Glomerular visceral epithelial cell (primary cell): ENCODE results near the gene USP19.

Experiments
- DNase-seq: peaks from one replicate; pipeline ENCODE4 v3.0.0-alpha.2; 2016; ENCODE audit errors: extremely low spot score

Gene USP19, protein sequence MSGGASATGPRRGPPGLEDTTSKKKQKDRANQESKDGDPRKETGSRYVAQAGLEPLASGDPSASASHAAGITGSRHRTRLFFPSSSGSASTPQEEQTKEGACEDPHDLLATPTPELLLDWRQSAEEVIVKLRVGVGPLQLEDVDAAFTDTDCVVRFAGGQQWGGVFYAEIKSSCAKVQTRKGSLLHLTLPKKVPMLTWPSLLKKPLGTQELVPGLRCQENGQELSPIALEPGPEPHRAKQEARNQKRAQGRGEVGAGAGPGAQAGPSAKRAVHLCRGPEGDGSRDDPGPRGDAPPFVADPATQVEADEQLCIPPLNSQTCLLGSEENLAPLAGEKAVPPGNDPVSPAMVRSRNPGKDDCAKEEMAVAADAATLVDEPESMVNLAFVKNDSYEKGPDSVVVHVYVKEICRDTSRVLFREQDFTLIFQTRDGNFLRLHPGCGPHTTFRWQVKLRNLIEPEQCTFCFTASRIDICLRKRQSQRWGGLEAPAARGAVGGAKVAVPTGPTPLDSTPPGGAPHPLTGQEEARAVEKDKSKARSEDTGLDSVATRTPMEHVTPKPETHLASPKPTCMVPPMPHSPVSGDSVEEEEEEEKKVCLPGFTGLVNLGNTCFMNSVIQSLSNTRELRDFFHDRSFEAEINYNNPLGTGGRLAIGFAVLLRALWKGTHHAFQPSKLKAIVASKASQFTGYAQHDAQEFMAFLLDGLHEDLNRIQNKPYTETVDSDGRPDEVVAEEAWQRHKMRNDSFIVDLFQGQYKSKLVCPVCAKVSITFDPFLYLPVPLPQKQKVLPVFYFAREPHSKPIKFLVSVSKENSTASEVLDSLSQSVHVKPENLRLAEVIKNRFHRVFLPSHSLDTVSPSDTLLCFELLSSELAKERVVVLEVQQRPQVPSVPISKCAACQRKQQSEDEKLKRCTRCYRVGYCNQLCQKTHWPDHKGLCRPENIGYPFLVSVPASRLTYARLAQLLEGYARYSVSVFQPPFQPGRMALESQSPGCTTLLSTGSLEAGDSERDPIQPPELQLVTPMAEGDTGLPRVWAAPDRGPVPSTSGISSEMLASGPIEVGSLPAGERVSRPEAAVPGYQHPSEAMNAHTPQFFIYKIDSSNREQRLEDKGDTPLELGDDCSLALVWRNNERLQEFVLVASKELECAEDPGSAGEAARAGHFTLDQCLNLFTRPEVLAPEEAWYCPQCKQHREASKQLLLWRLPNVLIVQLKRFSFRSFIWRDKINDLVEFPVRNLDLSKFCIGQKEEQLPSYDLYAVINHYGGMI (N-terminal part only)

DNA sequence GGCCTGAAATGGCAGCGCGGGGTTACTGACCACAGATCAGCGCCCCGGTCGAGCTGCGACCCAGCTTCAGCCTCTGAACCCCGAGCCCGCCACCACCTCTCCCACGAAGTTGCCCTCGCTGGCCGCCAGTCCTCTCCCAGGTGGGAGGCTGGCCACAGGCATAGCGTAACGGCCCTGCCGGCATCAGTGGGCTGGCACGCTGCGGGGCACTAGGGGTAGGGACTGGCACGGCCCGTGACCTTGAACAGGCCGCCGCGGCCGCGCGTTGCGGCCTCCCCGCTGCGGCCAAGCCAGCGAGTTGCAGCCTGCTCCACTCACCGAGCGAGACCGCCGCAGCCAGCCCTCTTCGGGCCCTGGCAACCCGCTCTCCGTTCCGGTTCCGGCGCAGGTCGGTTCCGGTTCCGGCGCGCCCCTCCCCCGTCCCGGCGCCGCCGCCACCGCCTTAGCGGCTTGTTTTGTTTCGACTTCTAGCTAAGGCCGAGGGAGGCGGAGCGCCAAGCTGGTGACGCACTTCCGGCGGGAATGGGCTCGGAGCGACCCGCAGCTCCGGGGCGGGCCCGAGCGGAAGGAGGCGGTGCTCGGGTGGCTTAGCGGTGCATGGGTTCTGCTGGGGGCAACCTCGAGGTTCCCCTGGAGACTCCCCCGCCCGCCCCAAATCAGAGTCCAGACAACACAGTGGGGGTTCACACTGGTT is at the start of gene USP19:
TSS of gene USP19 (minus strand) at position 386 of the 694 bp plus-strand sequence. CDS start 1,678 bp downstream, outside the sequence.
- DNase-seq: peak; percentile 90

DNA sequence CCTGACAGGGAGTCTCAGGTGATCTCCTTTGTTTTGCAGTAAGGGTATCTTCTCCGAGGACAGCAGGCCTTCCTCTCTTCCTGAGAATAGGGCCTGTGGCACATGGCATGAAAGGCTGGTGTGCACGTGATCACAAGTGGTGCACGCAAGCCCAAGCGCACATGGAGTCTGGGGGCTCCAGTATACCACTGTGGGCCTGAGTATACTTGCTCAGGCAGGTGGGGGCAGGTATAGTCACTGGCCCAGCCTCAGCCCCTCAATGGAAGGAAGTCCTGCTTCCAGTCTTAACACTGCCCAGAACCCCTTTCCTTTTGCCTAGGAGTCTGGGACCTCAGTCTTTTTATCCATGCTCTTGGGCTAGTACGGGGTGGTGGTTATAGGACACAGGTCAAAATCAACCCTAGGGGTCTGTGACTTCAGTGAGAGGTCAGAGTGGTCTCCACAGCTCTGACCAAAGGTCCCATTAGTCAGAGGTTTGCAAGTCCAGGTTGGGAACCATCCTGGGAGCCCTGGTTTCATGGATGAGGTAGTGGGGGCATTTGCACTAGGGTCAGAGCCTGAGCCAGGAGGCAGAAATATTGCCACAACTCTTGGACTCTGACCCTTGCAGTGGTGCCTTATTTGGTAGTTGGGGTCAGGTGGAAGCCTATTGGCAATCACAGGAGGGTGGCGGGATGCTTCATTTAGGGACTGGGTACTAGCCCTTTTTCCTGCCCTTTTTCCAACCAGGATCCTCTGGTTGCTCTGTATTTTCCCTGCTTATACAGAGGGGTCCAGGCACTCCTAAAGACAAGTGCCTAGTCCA is 46.3 kb upstream of the USP19 start:
- no peak for DNase-seq

DNA sequence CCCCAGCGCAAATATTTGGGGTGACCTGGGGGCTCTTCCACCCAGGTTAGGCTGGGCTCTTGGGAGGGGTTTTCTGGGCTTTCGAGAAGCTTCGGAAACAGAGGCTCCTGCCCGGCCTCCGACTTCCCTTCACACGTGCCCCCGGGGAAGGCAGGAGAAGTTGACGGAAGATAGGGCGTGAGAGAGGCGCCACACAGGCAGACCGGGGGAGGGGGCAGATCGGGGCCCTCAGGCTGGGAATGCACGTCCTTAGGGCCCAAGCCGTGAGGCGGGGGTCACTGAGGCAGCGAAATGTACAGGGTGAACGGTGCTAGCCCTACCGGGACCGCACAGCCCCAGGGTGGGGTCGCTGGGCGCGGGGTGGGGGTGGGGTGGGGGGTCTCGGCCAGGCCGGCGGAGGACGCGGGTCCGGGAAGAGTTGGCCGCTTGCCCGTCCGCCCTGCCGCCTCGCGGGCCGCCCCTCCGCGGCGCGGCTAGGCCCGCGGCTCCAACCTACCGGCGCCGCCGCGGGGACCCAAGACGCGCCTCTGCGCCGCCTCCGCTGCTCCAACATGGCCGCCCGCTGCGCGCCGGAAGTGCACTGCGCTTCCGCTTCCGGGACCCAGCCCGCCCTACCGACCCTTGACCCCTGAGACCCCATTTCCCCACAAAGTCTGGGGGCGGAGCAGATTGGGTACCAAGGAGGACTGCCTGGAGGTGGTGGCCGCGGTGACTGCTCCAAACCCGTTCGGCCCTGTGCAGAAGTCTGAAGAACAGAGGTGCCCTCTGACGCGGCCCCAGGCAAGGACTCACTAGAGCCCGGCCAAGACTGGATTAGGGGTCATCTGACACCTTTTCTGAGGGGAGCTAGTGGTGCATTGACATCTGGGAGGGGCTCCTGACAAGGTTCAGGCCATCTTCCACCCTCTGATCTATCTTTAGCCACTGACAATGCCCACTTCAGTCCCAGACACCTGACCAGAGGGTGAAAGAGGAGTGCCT is 45.4 kb upstream of the USP19 start, which contains the start of gene CCDC71:
TSS of gene CCDC71 (minus strand) at position 561 of the 981 bp plus-strand sequence. CDS start 2,123 bp downstream, outside the sequence.
- DNase-seq: peak; percentile 61

DNA sequence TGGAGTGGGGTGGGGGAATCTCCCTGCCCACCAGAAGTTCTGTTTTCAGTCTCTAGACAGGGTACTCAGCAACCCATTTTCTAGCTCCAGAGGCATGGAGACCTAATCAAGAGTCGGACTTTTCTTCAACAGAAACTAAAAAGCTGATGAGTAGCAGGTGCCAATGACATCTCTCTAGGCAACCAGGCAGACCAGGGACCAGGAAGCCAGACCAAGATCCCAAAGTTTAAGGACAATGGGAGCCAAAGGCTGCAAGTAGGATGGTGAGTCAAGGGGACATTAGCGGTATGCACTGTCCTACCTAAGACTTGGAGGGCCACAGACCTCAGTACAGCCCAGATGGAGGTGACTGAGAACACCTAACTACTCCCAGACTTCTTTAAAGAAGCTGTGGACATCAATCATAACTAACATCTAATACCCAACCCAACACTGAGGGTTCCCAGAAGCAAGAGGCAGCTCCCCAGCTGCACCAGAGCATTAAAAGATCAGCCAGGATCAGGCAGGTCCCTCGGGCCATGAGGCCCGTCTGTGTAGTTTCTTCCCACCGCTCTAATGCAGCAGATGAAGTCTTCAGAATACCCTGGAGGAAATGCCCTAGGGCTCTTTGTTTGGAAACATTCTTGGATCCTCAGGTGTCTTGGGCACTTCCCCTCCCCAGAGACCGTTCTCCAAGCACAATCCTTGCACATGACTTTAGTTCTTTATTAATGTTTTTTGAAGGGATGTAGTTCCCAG is 44.5 kb upstream of the USP19 start:
- no peak for DNase-seq

DNA sequence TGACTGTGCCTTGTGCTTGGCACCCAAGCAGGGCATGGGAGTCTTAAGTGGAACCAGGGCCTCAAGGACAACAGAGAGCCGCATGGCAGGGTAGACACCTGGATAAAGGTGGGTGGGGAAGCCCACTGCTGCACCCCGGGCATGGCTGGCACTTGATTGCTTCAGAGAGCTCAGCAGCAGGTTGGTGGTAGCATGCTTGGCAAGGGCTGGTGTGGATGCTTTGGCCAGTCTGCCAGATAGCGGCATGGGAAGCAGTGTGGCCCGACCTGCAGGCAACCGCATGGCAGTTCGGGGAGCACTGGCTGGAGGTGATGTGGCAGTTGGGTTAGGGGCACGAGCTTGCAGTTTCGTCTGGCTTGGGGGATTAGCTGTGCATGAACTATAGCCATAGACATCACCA is 43.0 kb upstream of the USP19 start:
- no peak for DNase-seq

DNA sequence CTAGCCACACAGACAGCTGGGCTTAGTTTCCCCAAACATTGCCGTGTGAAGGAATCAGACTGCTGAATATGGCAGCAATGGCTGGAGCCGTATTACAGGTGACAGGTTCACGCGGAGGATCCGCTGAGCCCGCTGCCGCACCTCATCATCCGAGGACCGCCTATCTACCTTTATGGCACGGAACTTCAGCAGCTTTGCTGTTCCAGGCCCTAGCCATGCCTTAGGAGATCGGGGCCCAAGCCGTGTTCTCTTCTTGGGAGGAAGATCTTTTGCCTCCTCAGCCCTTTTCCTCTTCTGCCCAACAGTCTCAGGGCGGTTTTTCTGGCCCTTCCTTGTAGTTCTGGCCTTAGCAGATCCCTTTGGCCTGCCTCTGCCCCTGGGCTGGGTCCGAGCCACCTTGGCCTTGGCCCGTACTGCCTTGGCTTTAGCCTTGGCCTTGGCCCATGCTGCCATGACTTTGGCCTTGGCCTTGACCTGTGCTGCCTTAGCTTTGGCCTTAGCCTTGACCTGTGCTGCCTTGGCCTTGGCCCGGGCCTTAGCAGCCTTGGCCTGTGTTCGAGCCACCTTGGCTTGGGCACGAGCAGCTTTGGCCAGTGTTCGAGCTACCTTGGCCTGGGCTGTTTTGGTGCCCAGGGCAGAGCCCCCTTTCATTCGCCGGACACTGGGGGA is 42.3 kb upstream of the USP19 start:
- DNase-seq: no peak

DNA sequence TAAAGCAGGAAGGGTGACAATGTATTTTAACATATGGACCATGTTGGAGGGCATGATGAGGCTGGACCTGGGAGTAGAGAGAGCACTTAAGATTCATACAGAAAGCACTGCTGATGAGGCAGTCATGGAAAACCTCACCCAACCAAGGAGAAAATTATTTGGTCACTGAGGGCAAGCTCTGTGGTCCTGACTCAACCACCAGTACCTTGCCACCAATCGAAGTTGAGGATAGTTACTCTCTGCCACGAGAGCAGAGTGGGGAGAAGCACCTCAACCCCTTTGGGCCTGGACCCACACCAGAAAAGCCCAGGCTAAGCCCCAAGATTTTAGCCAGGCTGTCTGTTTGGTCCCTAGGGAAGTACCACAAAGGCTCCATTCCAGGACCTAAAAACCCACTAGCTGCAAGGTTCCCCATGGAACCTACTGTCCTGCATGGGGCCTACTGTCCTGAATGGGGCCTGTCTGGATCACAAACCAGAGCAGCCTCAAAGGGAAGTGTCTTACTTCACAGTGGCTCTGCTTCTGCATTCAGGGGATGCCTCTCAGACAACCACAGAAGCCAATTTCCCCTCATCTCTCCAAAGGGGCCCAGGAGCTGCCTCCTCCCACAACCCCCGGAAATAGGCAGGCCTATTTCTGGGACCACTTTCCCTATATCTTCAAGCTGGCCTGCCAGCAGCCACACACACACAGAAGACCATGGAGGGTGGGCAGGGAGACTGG is 41.3 kb upstream of the USP19 start:
- DNase-seq: no peak

DNA sequence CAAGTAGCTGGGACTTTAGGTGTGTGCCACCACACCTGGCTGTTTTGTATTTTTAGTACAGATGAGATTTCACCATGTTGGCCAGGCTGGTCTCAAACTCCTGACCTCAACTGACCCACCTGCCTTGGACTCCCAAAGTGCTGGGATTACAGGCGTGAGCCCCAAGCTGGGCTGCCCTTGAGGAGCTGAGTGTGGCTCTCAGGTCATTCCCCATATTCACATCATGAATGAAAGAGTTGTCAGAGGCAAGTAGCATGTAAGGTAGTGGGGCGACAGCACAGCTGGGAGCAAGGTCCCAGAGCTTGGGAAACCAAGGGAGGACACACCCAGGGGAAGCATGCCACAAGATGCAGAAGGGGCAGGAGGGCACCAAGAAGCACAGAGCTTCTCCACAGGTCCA is 40.6 kb upstream of the USP19 start:
- DNase-seq: no peak

DNA sequence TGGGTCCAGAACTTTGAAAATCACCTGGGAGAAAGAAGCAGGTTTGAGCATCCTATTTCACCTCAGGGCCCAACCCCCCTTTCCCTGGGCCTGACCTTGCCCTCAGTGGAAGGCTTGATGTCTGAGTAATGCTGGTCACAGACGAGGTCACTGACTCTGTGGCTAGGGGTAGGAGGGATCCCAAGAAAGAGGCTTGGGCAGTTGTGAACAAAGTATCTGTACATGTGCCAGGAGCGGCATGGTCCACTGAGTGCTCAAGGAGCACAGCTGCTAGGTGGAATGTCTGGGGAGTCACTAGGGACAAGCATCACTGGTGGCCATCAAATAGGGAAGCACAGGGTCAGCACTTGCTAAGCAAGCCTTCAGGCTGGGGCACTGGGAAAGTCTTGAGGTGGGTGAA is 38.2 kb upstream of the USP19 start:
- peak; percentile 75 for DNase-seq

DNA sequence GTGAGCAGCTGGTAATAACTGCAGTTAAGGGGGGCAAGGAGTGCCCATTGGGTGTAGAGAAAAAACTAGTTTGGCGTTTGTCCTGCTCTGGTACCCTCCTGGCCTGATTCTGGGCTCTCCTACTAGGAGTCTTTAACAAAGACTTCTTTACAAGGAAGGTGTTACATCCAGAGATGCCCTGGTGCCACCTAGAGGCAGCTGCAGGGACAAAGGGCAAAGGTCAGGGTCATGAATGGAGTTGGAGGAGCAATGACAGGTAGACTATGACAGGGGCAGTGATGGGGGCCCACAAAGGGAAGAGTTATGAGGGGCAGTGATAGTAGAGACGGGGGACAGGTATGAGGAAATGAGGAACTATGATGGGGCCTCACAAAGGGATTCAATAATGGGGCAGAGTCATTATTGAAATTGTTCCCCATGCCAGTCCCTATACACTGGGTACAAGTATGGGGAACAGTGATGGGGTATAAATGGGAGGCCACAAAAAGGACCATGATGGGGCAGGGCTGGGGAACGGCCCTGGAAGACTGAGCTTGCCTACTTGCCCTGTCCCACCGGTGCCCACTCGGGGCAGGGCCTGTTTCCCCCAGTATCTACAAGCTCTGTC is 37.6 kb upstream of the USP19 start:
- no peak for DNase-seq

DNA sequence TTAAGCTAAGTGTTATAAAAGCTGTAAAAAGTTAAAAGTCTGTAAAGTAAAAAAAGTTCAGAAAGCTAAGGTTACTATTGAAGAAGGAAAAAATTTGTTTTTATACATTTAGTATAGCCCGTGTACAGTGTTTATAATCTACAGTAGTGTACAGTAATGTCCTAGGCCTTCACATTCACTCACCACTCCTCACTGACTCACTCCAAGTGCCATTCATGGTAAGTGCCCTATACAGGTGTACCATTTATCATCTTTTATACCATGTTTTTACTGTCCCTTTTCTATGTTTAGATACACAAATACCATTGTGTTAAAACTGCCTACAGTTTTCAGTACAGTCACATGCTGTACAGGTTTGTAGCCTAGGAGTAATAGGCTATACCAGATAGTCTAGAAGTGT is 36.7 kb upstream of the USP19 start:
- no peak for DNase-seq

DNA sequence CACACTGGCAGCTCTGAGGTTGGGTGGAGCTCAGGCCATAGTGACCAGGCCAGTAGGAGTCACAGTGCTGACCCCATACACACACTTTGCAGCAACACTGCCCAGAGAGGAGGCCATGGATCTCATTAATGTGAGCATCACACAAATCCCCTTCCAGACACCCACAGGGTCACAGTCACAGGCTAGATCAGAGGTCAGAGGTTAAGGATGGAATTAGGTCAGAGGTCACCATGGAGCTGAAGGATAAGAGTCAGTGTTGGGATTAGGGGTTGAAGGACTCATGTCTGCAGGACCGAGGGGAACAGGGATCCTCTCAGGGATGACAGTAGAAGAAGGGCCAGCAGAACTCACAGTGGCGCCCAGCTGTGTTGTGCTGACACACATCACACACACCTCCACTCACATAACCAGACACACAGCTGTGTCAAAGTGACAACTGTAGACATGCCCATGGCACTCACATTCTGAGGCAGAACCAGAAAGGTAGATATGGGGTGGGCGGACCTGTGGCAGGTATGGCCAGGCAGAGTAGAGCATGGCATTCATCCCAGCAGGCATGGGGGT is 32.8 kb upstream of the USP19 start:
- no peak for DNase-seq

DNA sequence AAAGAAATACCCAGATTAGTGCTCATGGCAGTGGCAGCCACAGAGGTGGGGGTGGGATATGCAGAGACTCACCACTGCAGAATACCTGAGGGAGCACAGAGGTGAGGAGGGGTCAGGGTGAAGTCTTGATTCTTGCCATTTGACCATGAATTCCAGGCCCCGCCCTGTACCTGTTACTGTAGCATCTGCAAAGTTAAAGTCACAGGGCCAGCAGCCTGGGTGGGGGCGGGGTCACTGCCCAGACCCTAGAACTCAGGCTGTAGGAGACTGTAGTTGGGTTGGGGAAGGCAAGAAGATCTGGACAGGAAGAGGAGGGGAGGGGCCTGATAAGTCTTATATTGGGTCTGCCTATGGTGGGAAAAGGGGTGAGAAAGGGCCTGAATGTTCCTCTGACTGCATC is 31.0 kb upstream of the USP19 start:
- DNase-seq: no peak

DNA sequence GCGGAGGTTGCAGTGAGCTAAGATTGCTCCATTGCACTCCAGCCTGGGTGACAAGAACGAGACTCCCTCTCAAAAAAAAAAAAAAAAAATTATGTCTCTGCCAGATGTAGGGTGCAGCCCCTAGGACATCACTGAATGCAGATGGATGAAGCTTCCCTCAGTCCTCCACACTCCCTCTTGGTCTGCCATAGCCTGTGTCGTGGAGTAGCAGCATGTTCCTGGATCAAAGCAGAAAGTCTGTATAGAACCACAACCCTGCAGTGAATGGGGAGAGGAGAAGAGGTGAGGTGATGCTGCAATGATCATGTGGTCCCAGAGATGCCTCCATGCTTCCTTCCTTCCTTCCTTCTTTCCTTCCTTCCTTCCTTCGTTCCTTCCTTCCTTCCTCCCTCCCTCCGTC is 27.5 kb upstream of the USP19 start:
- no peak for DNase-seq

DNA sequence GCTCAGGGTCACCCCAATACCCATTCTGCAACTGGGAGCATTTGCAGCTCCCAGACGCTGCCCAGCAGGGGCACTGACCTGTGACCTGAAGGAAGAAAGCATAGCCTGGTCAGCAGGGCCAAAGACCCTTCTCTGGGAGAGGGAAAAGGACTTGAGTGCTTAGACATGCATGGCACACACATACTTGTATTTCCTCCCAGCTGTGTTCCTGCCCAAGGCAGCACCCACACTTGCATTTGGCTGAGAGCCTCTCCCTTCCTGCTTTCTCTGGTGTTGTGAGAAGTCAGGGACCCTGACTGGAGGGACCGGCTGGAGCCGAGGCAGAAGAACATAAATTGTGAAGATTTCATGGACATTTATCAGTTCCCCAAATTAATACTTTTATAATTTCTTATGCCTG is 19.5 kb upstream of the USP19 start:
- DNase-seq: no peak

DNA sequence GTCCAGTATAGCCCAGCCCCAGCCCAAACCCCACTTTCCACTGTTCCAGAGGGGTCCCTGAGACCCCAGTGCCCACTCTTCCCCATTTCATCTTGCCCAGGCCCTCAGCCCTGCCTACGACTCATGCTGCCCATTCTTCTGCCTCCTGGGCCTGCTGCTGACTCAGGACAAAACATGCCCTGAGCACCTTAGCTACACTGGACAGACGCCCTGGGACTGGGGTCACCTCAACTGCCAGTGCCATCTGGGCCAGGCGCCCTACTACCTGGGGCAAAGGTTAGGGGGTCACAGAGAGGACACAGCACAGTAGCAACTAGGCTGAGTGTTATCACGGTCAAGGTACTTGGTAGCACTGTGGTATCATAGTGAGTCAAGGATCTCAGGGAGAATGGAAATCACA is 14.9 kb upstream of the USP19 start:
- DNase-seq: no peak
